SK-N-SH (cell line): ENCODE measurements around the gene NRP2. TPM values are rescaled to one million over a fixed set of nuclear protein-coding genes. Genes with fewer than 3 reads are reported as not detected.

ENCODE experiments used
- CTCF ChIA-PET: fragments of 300-600, 350-600 bp; formaldehyde crosslinking; extraction: SDS; loops from one replicate; lab custom pipeline; 2021; lab: Yijun Ruan, JAX
- POLR2A ChIA-PET: fragments of 350-600 bp; sonication (Branson Sonifier 250); formaldehyde crosslinking; extraction: SDS; loops from one replicate; lab custom pipeline; 2020; ENCODE audit warnings: antibody characterized with exemption, inconsistent platforms; lab: Yijun Ruan, JAX
- DNase-seq: peaks from one replicate; pipeline ENCODE4 v3.0.0; 2012
- H2AFZ ChIP-seq: fragments of 200-600 bp; sonication (generic); 2 replicates; pipeline ENCODE4 v1.8.1; 2016; ENCODE audit warnings: antibody characterized with exemption, mild to moderate bottlenecking, low read depth
- H3F3A ChIP-seq: fragments of 200-600 bp; sonication (generic); replicated peaks from 2 replicates; pipeline ENCODE3; 2016; ENCODE audit warnings: antibody characterized with exemption, mild to moderate bottlenecking; ENCODE audit not compliant: insufficient read depth
- H3K27ac ChIP-seq, 2 experiments: fragments of 200-500 bp in 1 of 2; fragments of 200-600 bp in 1 of 2; sonication (Bioruptor generic) in 1 of 2; sonication (generic), shearing (Covaris generic) in 1 of 2; 2 replicates each; pipeline versions ENCODE4 v1.5.1 to v1.6.1; 2014 to 2016; ENCODE audit warnings: low read depth in 2 of 2, inconsistent platforms in 1 of 2, low read length in 1 of 2, mild to moderate bottlenecking in 1 of 2, mixed read lengths in 1 of 2
- H3K27me3 ChIP-seq: fragments of 200-600 bp; sonication (generic), shearing (Covaris generic); 2 replicates; pipeline ENCODE4 v1.6.1; 2016; ENCODE audit warnings: mixed run types; ENCODE audit not compliant: insufficient read depth
- H3K36me3 ChIP-seq, 2 experiments: fragments of 200-500 bp in 1 of 2; fragments of 200-600 bp in 1 of 2; sonication (Bioruptor generic) in 1 of 2; sonication (generic) in 1 of 2; replicated peaks in 1 of 2; 2 replicates each; pipeline versions ENCODE3 to v1.5.1; 2014 to 2016; ENCODE audit warnings: low read length in 1 of 2, mild to moderate bottlenecking in 1 of 2; ENCODE audit not compliant: insufficient read depth in 2 of 2, control insufficient read depth in 1 of 2
- H3K4me1 ChIP-seq, 2 experiments: fragments of 200-500 bp in 1 of 2; fragments of 200-600 bp in 1 of 2; sonication (Bioruptor generic) in 1 of 2; sonication (generic), shearing (Covaris generic) in 1 of 2; 2 replicates each; pipeline versions ENCODE4 v1.5.1 to v1.6.1; 2014 to 2016; ENCODE audit warnings: low read depth in 1 of 2, low read length in 1 of 2, mixed run types in 1 of 2; ENCODE audit not compliant: insufficient read depth in 2 of 2, control insufficient read depth in 1 of 2
- H3K4me2 ChIP-seq: fragments of 200-600 bp; sonication (generic), shearing (Covaris generic); 2 replicates; pipeline ENCODE4 v1.6.1; 2017; ENCODE audit warnings: mixed run types
- H3K4me3 ChIP-seq, 2 experiments: fragments of 200-500 bp in 1 of 2; fragments of 200-600 bp in 1 of 2; sonication (Bioruptor generic) in 1 of 2; sonication (generic), shearing (Covaris generic) in 1 of 2; 2 replicates each; pipeline versions ENCODE4 v1.5.1 to v1.8.1; 2014 to 2016; ENCODE audit warnings: low read depth in 2 of 2, inconsistent platforms in 1 of 2, low read length in 1 of 2, mild to moderate bottlenecking in 1 of 2, mixed read lengths in 1 of 2, moderate library complexity in 1 of 2
- H3K79me2 ChIP-seq: fragments of 200-600 bp; sonication (generic); 2 replicates; pipeline ENCODE4 v1.8.1; 2017; ENCODE audit warnings: mild to moderate bottlenecking; ENCODE audit not compliant: insufficient read depth
- H3K9ac ChIP-seq: fragments of 200-600 bp; sonication (generic); 2 replicates; pipeline ENCODE4 v1.6.1; 2017; ENCODE audit warnings: mixed run types
- H3K9me2 ChIP-seq: fragments of 200-600 bp; sonication (generic); 2 replicates; pipeline ENCODE4 v1.6.1; 2017; ENCODE audit warnings: mixed run types
- H3K9me3 ChIP-seq: fragments of 200-600 bp; sonication (generic); 2 replicates; pipeline ENCODE4 v1.6.1; 2017; ENCODE audit warnings: mixed run types, mild to moderate bottlenecking, moderate library complexity
- H4K20me1 ChIP-seq: fragments of 200-600 bp; sonication (generic); 2 replicates; pipeline ENCODE4 v1.6.1; 2017; ENCODE audit warnings: mild to moderate bottlenecking, mixed run types; ENCODE audit not compliant: insufficient read depth
- ELF1 ChIP-seq: IDR thresholded peaks from 2 replicates; pipeline ENCODE4 v1.4.0; 2012
- EP300 ChIP-seq, 2 experiments: IDR thresholded peaks; 2 replicates each; pipeline versions ENCODE4 v1.4.0 to v1.6.1; 2012; ENCODE audit warnings: borderline replicate concordance in 1 of 2, low read depth in 1 of 2, low read length in 1 of 2
- FOXJ3 ChIP-seq: sonication (generic); formaldehyde crosslinking; IDR thresholded peaks from 2 replicates; pipeline ENCODE4 v1.5.1; 2020; ENCODE audit warnings: mild to moderate bottlenecking, missing genetic modification reagents
- GATA2 ChIP-seq: sonication (generic); formaldehyde crosslinking; IDR thresholded peaks from 2 replicates; pipeline ENCODE4 v1.5.0; 2020; ENCODE audit warnings: mild to moderate bottlenecking, missing genetic modification reagents
- MEF2A ChIP-seq: IDR thresholded peaks from 2 replicates; pipeline ENCODE4 v1.4.0; 2012; ENCODE audit warnings: low read depth, borderline replicate concordance
- NFIC ChIP-seq: IDR thresholded peaks from 2 replicates; pipeline ENCODE4 v1.4.0; 2012; ENCODE audit warnings: borderline replicate concordance
- PBX3 ChIP-seq: IDR thresholded peaks from 2 replicates; pipeline ENCODE4; 2012
- REST ChIP-seq: IDR thresholded peaks from 2 replicates; pipeline ENCODE4 v1.6.1; 2012; ENCODE audit warnings: mild to moderate bottlenecking, low read depth, low read length, moderate library complexity
- SIN3A ChIP-seq: IDR thresholded peaks from 2 replicates; pipeline ENCODE4 v1.6.1; 2012; ENCODE audit warnings: low read depth, mild to moderate bottlenecking, low read length, moderate library complexity, borderline replicate concordance
- SMC3 ChIP-seq: IDR thresholded peaks from 2 replicates; pipeline ENCODE4 v1.6.1; 2012; ENCODE audit warnings: low read depth, low read length, improper control_type of control experiment
- TAF1 ChIP-seq: IDR thresholded peaks from 2 replicates; pipeline ENCODE4 v1.6.1; 2012; ENCODE audit warnings: low read depth, mild to moderate bottlenecking, low read length, moderate library complexity, borderline replicate concordance
- TCF12 ChIP-seq: IDR thresholded peaks from 2 replicates; pipeline ENCODE4 v1.4.0; 2012
- TEAD4 ChIP-seq: IDR thresholded peaks from 2 replicates; pipeline ENCODE4 v1.4.0; 2012; ENCODE audit warnings: mild to moderate bottlenecking, borderline replicate concordance; ENCODE audit not compliant: insufficient read depth
- USF2 ChIP-seq: fragments of 150-350 bp; IDR thresholded peaks from 2 replicates; pipeline ENCODE4 v1.6.1; 2017; ENCODE audit warnings: antibody characterized with exemption, low read length, low read depth, borderline replicate concordance
- YY1 ChIP-seq: IDR thresholded peaks from 2 replicates; pipeline ENCODE4 v1.4.0; 2012; ENCODE audit warnings: low read depth, mild to moderate bottlenecking
- WGBS: methylation state at CpG from one replicate; pipeline ENCODE4 v1.1.6; 2017; ENCODE audit warnings: low lambda C conversion rate; 5-methylcytosine and 5-hydroxymethylcytosine counted together
- polyA plus RNA-seq, 3 experiments: library from polyadenylated mRNA; depleted of rRNA; stranded (reverse); fragments of >200 nt; gene quantifications; 2 replicates each; pipeline ENCODE4 v1.2.3, GENCODE V29; 2012

Gene NRP2
- polyA plus RNA-seq, 1 of the 3 experiments (the other 2 are of a cell fraction), result 68.8 TPM

- WGBS, result 96% methylated on average over 6 of the region's 6 CpGs
- H3K27ac ChIP-seq, result no peak overlapping the region
- no peaks in the 10 kb centered on the region for H3F3A ChIP-seq
- no peak overlapping the region for H3K9ac ChIP-seq
- H2AFZ ChIP-seq, result no peak overlapping the region
- no peaks in the 10 kb centered on the region for H4K20me1 ChIP-seq
- H3K4me2 ChIP-seq, result no peak overlapping the region
- no peaks in the 10 kb centered on the region for H3K9me2 ChIP-seq
- peaks cover 0 to 52% of the 10 kb centered on the region in 2 experiments; a peak in 1 of 4 replicates for H3K4me1 ChIP-seq
- no peaks in the 10 kb centered on the region for H3K79me2 ChIP-seq
- no peak for DNase-seq
- peaks cover 17 to 45% of the 10 kb centered on the region in 2 experiments for H3K36me3 ChIP-seq
- no peaks in the 10 kb centered on the region for H3K27me3 ChIP-seq
- no peaks in the 10 kb centered on the region for H3K9me3 ChIP-seq
- no peak for TF ChIP-seq ELF1
- TF ChIP-seq SIN3A, result no peak
- no peak for TF ChIP-seq NFIC
- ChIA-PET CTCF (interaction anchor here (0.8 to 1.5 kb wide), 5 partner anchors 29 to 199 kb away, joined by 3 to 5 read pairs (median 3); no protein-coding TSS in a partner anchor), POLR2A (no interaction called here)
- H3K4me3 ChIP-seq, result no peak overlapping the region
Measured at GRCh38 chr2:205749078-205749477, 66.8 kb downstream of the NRP2 start.

GRCh38 chr2:205750797-205751196 lies 68.5 kb downstream of the NRP2 start:
- TF ChIP-seq TAF1 (no peak), SMC3 (no peak), TCF12 (no peak)
- Histone ChIP-seq H3F3A (no peaks in the 10 kb centered on the region), H3K27me3 (no peaks in the 10 kb centered on the region), H3K4me3 (no peak overlapping the region), H2AFZ (no peak overlapping the region), H3K79me2 (no peaks in the 10 kb centered on the region), H4K20me1 (no peaks in the 10 kb centered on the region), H3K4me1 (peaks cover 0 to 48% of the 10 kb centered on the region in 2 experiments; a peak in 1 of 4 replicates), H3K4me2 (no peak overlapping the region), H3K36me3 (peaks cover 12 to 37% of the 10 kb centered on the region in 2 experiments), H3K9ac (no peak overlapping the region), H3K27ac (no peak overlapping the region), H3K9me2 (no peaks in the 10 kb centered on the region), H3K9me3 (no peaks in the 10 kb centered on the region)
- no peak for DNase-seq
- ChIA-PET POLR2A (no interaction called here), CTCF (interaction anchor here (2.9 kb wide), 1 partner anchor 175 kb away, joined by 14 read pairs; no protein-coding TSS in a partner anchor)
- WGBS, result 89% methylated on average over 3 of the region's 3 CpGs

GRCh38 chr2:205751569-205752031 lies 69.3 kb downstream of the NRP2 start:
- DNase-seq, result no peak
- Histone ChIP-seq H3K4me3 (no peak overlapping the region), H3K27me3 (no peaks in the 10 kb centered on the region), H3K79me2 (no peaks in the 10 kb centered on the region), H3K9me3 (no peaks in the 10 kb centered on the region), H2AFZ (no peak overlapping the region), H3K4me2 (no peak overlapping the region), H3K27ac (no peak overlapping the region), H4K20me1 (no peaks in the 10 kb centered on the region), H3F3A (no peaks in the 10 kb centered on the region), H3K9me2 (no peaks in the 10 kb centered on the region), H3K9ac (no peak overlapping the region), H3K4me1 (peaks cover 0 to 40% of the 10 kb centered on the region in 2 experiments; a peak in 1 of 4 replicates), H3K36me3 (peaks cover 12 to 33% of the 10 kb centered on the region in 2 experiments)
- POLR2A ChIA-PET, result no interaction called here
- 85% methylated on average over 5 of the region's 5 CpGs for WGBS
- CTCF ChIA-PET, result interaction anchor here (2.9 kb wide), 1 partner anchor 174 kb away, joined by 14 read pairs; no protein-coding TSS in a partner anchor
- TF ChIP-seq ELF1 (no peak), YY1 (no peak), PBX3 (no peak), USF2 (no peak), REST (no peak), EP300 (IDR thresholded peaks at IDR 0.05; ENCODE audit: borderline replicate concordance in 1 of 2, low read depth in 1 of 2, low read length in 1 of 2) (no peak), TEAD4 (no peak), MEF2A (no peak), GATA2 (CRISPR knock-in tag) (no peak), SMC3 (no peak), FOXJ3 (CRISPR knock-in tag) (no peak)
